ENCODE data around the gene LRTM2.

GRCh38 chr12:1846421-1847405, 26.3 kb downstream of the LRTM2 start:
- TF ChIP-seq YY1 (tag by site-specific recombination; IDR thresholded peaks at IDR 0.05) (no peak), ZNF423 (tag by site-specific recombination; IDR thresholded peaks at IDR 0.05) (no peak), CTCF (tag by site-specific recombination; IDR thresholded peaks at IDR 0.05) (no peak), PRDM1 (tag by site-specific recombination; IDR thresholded peaks at IDR 0.05) (no peak), ZBTB10 (tag by site-specific recombination; IDR thresholded peaks at IDR 0.05) (no peak), PRDM4 (tag by site-specific recombination; IDR thresholded peaks at IDR 0.05) (no peak), ZNF362 (tag by site-specific recombination; IDR thresholded peaks at IDR 0.05) (no peak), ZBTB26 (tag by site-specific recombination; optimal IDR thresholded peaks at IDR 0.05) (no peak)
